ENCODE data around the gene DNAJC18.

- TF ChIP-seq POLR2A (IDR thresholded peaks at IDR 0.05) (no peak), CTCF (IDR thresholded peaks at IDR 0.05) (no peak)
Observed at GRCh38 chr5:139364466-139364865, 74.9 kb downstream of the DNAJC18 start.

Data from tibial nerve (tissue), 3 donors.